ENCODE data around the gene LACRT.
"Not testable (repeated sequence)": the region's sequence is repeated elsewhere in the genome, so short reads cannot be mapped to it uniquely, and the experiment has no call there.

LACRT gene

GRCh38 chr12:54634795-54635194 lies at the start of gene LACRT:
Gene LACRT, minus strand, starts transcription at chr12:54634895. Its CDS starts 54 bp downstream, at chr12:54634841.
- H3K4me3 Mint-ChIP-seq, result no peak within 1 kb of the TSS
- ATAC-seq, result no peak
- H3K27me3 Mint-ChIP-seq, result peaks cover 38% of the 10 kb centered on the region
- peaks cover 5% of the 10 kb centered on the region for H3K4me1 Mint-ChIP-seq
- H3K9me3 Mint-ChIP-seq, result no peaks in the 10 kb centered on the region
- no peak within 1 kb of the TSS for H3K27ac Mint-ChIP-seq
- no peaks in the 10 kb centered on the region for H3K36me3 Mint-ChIP-seq

- no peak overlapping the region for H3K4me3 Mint-ChIP-seq
- H3K27me3 Mint-ChIP-seq, result peaks cover 75% of the 10 kb centered on the region
- ATAC-seq, result no peak
- no peaks in the 10 kb centered on the region for H3K36me3 Mint-ChIP-seq
- H3K9me3 Mint-ChIP-seq, result peaks cover 8% of the 10 kb centered on the region
- H3K27ac Mint-ChIP-seq, result no peak overlapping the region
- H3K4me1 Mint-ChIP-seq, result no peaks in the 10 kb centered on the region
These were observed 48.7 kb upstream of the LACRT start for GRCh38 chr12:54683398-54683797.

- Mint-ChIP-seq H3K9me3 (peaks cover 8% of the 10 kb centered on the region), H3K27ac (no peak overlapping the region), H3K36me3 (no peaks in the 10 kb centered on the region), H3K4me1 (no peaks in the 10 kb centered on the region), H3K4me3 (no peak overlapping the region), H3K27me3 (peaks cover 74% of the 10 kb centered on the region)
- no peak for ATAC-seq
These were observed 48.0 kb upstream of the LACRT start for GRCh38 chr12:54682674-54683073.

- Mint-ChIP-seq H3K4me1 (no peaks in the 10 kb centered on the region), H3K4me3 (no peak overlapping the region), H3K9me3 (no peaks in the 10 kb centered on the region), H3K36me3 (no peaks in the 10 kb centered on the region), H3K27ac (no peak overlapping the region), H3K27me3 (peaks cover 68% of the 10 kb centered on the region)
- ATAC-seq, result no peak
These were observed 45.7 kb upstream of the LACRT start for GRCh38 chr12:54680374-54680773.

GRCh38 chr12:54678131-54678530 lies 43.4 kb upstream of the LACRT start:
- no peaks in the 10 kb centered on the region for H3K9me3 Mint-ChIP-seq
- H3K36me3 Mint-ChIP-seq, result no peaks in the 10 kb centered on the region
- peaks cover 47% of the 10 kb centered on the region for H3K27me3 Mint-ChIP-seq
- H3K4me1 Mint-ChIP-seq, result no peaks in the 10 kb centered on the region
- no peak overlapping the region for H3K27ac Mint-ChIP-seq
- H3K4me3 Mint-ChIP-seq, result no peak overlapping the region
- no peak for ATAC-seq

GRCh38 chr12:54667945-54668344 lies 33.2 kb upstream of the LACRT start:
- Mint-ChIP-seq H3K27me3 (peaks cover 33% of the 10 kb centered on the region), H3K4me1 (no peaks in the 10 kb centered on the region), H3K36me3 (no peaks in the 10 kb centered on the region), H3K9me3 (no peaks in the 10 kb centered on the region), H3K4me3 (no peak overlapping the region), H3K27ac (no peak overlapping the region)
- ATAC-seq, result no peak

GRCh38 chr12:54666008-54666407 lies 31.3 kb upstream of the LACRT start:
- no peak overlapping the region for H3K4me3 Mint-ChIP-seq
- no peak for ATAC-seq
- no peaks in the 10 kb centered on the region for H3K9me3 Mint-ChIP-seq
- no peaks in the 10 kb centered on the region for H3K36me3 Mint-ChIP-seq
- no peaks in the 10 kb centered on the region for H3K4me1 Mint-ChIP-seq
- peaks cover 31% of the 10 kb centered on the region for H3K27me3 Mint-ChIP-seq
- H3K27ac Mint-ChIP-seq, result no peak overlapping the region

- H3K4me3 Mint-ChIP-seq, H3K27ac Mint-ChIP-seq: not testable (repeated sequence)
- peaks cover 28% of the 10 kb centered on the region for H3K27me3 Mint-ChIP-seq
These were observed 30.4 kb upstream of the LACRT start for GRCh38 chr12:54665022-54665635.

GRCh38 chr12:54663603-54664002 lies 28.9 kb upstream of the LACRT start:
- Mint-ChIP-seq H3K9me3 (no peaks in the 10 kb centered on the region), H3K4me1 (no peaks in the 10 kb centered on the region), H3K27ac (no peak overlapping the region), H3K36me3 (no peaks in the 10 kb centered on the region), H3K4me3 (no peak overlapping the region), H3K27me3 (peaks cover 34% of the 10 kb centered on the region)
- ATAC-seq, result no peak

More at GRCh38 chr12:54665022-54665635, 30.4 kb upstream of the LACRT start:
- not testable (repeated sequence) for H3K9me3 Mint-ChIP-seq, H3K4me1 Mint-ChIP-seq, H3K36me3 Mint-ChIP-seq, ATAC-seq

GRCh38 chr12:54662026-54662425 lies 27.3 kb upstream of the LACRT start:
- H3K27me3 Mint-ChIP-seq, result peaks cover 39% of the 10 kb centered on the region
- no peak for ATAC-seq

GRCh38 chr12:54661048-54661447 lies 26.4 kb upstream of the LACRT start:
- no peaks in the 10 kb centered on the region for H3K4me1 Mint-ChIP-seq
- no peaks in the 10 kb centered on the region for H3K36me3 Mint-ChIP-seq
- no peak for ATAC-seq
- H3K9me3 Mint-ChIP-seq, result no peaks in the 10 kb centered on the region
- peaks cover 36% of the 10 kb centered on the region for H3K27me3 Mint-ChIP-seq
- no peak overlapping the region for H3K27ac Mint-ChIP-seq
- H3K4me3 Mint-ChIP-seq, result no peak overlapping the region

More at GRCh38 chr12:54662026-54662425, 27.3 kb upstream of the LACRT start:
- no peaks in the 10 kb centered on the region for H3K4me1 Mint-ChIP-seq
- no peaks in the 10 kb centered on the region for H3K9me3 Mint-ChIP-seq
- no peaks in the 10 kb centered on the region for H3K36me3 Mint-ChIP-seq
- H3K27ac Mint-ChIP-seq, result no peak overlapping the region
- no peak overlapping the region for H3K4me3 Mint-ChIP-seq

- no peak overlapping the region for H3K4me3 Mint-ChIP-seq
- H3K36me3 Mint-ChIP-seq, result no peaks in the 10 kb centered on the region
- ATAC-seq, result no peak
- H3K27ac Mint-ChIP-seq, result no peak overlapping the region
- H3K27me3 Mint-ChIP-seq, result peaks cover 36% of the 10 kb centered on the region
- no peaks in the 10 kb centered on the region for H3K9me3 Mint-ChIP-seq
- no peaks in the 10 kb centered on the region for H3K4me1 Mint-ChIP-seq
These were observed 25.7 kb upstream of the LACRT start for GRCh38 chr12:54660320-54660962.

GRCh38 chr12:54658306-54659264 lies 23.9 kb upstream of the LACRT start:
- no peak overlapping the region for H3K27ac Mint-ChIP-seq
- H3K4me3 Mint-ChIP-seq, result no peak overlapping the region
- peak; percentile 68 for ATAC-seq
- no peaks in the 10 kb centered on the region for H3K36me3 Mint-ChIP-seq
- H3K4me1 Mint-ChIP-seq, result no peaks in the 10 kb centered on the region
- no peaks in the 10 kb centered on the region for H3K9me3 Mint-ChIP-seq
- peaks cover 36% of the 10 kb centered on the region for H3K27me3 Mint-ChIP-seq

GRCh38 chr12:54657105-54657607 lies 22.5 kb upstream of the LACRT start:
- peaks cover 49% of the 10 kb centered on the region for H3K27me3 Mint-ChIP-seq
- H3K4me1 Mint-ChIP-seq, result no peaks in the 10 kb centered on the region
- H3K9me3 Mint-ChIP-seq, result no peaks in the 10 kb centered on the region
- no peak overlapping the region for H3K27ac Mint-ChIP-seq
- no peak overlapping the region for H3K4me3 Mint-ChIP-seq
- no peak for ATAC-seq
- no peaks in the 10 kb centered on the region for H3K36me3 Mint-ChIP-seq

- Mint-ChIP-seq H3K4me3 (no peak overlapping the region), H3K4me1 (no peaks in the 10 kb centered on the region), H3K9me3 (no peaks in the 10 kb centered on the region), H3K36me3 (no peaks in the 10 kb centered on the region), H3K27me3 (peaks cover 42% of the 10 kb centered on the region), H3K27ac (no peak overlapping the region)
- ATAC-seq, result no peak
These were observed 20.2 kb upstream of the LACRT start for GRCh38 chr12:54654926-54655325.
